Kidney capillary endothelial cell (primary cell): ENCODE measurements around the gene PHACTR2.
"Not testable (repeated sequence)": the region's sequence is repeated elsewhere in the genome, so short reads cannot be mapped to it uniquely, and the experiment has no call there.

Source experiments
- DNase-seq: peaks from one replicate; pipeline ENCODE4 v3.0.0-alpha.2; 2018; ENCODE audit warnings: low spot score

Gene PHACTR2

DNA sequence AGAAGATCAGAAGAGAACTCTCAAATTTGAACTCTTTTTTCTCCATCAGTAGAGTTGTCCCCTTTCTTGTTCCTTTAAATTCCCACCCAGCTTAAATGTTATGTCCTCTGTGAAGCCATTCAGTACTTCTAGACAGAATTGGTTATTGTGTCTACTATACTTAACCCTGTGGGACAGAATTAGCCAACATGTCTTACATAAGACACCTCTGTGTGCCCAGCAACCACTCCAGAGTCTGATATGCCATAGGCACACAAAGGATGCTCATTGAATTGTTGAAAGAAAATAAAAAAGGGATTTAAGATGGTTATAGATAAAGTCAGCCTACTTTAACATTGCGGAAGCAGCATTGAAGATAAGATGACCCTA is 88.4 kb downstream of the PHACTR2 start:
- DNase-seq = no peak

DNA sequence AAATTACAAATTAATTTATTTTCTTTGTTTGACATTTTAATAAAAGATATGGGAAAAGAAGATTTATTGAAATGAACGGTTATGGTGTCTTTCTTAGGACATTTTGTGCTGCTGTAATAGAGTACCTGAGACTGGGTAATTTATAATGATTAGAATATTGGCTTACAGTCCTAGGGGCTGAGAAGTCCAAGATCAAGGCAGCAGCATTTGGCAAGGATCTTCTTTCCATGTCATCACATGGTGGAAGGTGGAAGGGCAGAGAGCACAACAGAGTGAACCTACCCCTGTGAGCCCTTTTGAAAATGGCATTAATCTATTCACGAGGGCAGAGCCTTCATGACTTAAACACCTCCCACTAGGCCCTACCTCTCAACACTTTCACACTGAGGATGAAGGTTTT is 89.7 kb downstream of the PHACTR2 start:
- no peak for DNase-seq

DNA sequence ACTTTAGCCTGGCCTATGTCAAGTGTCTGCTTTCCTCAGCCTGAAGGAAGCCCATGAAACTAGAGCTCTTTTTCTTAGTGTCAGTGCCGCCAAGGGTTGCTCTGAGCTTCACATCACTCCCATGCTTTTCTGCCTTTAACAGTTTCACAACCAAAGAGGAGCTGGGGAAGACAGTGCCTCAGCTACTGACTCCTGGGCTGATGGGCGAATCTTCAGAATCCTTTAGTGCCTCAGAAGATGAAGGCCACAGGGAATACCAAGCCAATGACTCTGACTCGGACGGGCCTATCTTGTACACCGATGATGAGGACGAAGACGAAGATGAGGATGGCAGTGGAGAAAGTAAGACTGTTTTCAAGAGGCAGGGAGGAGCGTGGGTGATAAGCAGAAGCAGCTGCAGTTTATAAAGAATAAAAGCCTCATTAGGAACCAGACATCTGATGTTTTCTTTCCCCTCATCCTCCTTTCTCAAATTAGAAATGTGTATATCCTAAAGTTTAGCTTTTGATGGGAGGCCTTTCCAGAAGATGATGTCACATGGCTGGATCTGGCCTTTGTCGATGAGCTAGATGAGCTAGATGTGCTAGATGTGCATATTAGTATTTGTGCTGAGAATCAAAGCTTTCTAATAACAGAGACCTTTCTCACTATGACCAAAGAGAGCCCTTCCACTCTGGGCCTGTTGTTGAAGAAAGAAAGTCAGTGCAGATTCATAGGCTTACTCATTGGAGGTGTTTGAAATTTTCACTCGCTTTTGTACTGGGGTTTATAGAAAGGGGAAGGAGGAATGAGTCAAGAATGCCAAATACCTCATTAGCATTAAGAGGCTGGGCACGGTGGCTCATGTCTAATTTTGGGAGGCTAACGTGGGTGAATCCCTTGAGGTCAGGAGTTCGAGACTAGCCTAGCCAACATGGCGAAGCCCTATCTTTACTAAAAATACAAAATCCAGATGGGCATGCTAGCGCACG is 94.6 kb downstream of the PHACTR2 start:
- no peak for DNase-seq

DNA sequence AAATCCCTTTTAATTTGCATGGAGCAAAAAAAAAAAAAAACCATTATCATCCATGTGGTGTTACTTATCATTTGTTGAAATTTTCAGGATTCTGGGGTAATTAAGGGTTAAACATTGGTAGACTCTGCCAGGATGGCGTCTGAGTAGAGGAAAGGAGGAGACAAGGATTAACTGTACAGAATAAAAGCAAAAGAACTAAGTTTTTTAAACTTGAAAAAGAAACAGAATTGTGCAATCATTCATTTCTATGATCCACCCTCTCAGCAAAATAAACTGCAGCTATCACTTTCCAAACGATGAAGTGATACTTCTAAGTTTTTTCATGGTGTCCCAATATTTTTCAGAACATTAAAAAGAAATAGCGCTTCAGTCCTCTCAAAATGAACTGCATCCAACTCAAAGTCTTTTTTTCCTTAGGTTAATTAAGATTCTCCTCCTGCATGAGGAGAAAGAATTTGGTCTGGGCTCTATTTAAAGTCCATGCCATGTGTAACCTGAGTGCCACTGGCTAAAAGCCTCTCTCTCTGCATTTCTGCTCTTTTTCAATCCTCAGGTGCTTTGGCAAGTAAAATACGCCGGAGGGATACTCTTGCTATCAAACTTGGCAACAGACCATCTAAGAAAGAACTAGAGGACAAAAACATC is 95.9 kb downstream of the PHACTR2 start:
- DNase-seq = no peak

DNA sequence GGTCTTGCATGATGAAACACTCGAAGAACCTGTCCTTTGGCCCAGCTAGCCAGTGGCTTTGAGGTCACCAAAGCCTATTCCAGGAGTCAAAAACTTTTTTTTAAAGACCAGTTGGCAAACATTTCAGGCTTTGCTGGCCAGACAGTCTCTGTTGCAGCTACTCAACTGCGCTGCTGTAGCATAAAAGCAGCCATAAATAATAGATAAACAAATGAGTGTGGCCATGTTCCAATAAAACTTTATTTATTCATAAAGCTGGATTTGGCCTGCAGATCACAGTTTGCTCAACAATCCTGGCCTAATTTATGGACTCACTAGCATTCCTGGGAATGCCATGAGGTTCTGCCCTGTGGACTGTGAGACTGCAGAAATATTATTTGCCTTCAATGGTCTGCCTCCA is 96.6 kb downstream of the PHACTR2 start:
- no peak for DNase-seq

DNA sequence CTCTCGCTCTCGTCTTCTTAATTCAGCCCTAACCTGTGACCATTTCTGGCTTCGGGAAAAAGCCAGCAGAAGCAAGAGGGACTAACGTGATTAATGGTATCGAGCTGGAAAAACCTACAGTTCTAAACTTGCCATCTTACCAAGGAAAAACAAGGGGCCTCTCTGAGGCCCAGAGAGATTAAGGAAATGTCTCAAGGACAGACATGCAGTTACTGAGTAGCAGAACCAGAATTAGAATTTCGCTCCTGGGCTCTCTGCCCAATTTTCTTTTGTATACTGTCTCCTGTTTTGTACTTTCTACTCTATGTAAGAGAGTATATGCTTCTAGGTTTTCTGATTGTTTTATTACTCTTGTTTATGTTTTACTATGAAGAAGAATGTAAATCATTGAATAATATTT is 97.6 kb downstream of the PHACTR2 start:
- no peak for DNase-seq

DNA sequence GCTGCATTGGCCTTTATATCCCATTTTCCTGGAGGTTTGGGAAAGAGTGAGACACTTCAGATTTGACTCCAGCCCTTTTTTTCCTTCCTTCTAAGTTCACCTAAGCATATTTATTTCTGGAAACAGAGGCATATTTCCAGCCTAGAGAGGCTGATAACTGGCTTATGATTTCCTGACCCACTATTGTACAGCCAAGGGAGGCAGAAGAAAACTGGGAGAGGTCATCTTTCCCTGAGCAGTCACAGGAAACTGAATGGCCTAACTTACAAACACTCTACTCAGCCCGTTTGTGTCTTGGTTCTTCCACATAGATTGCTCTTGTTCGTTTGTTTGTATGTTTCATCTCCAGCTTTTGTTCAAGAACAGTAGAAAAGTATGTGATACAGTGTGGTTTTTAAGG is 101.2 kb downstream of the PHACTR2 start:
- no peak for DNase-seq

DNA sequence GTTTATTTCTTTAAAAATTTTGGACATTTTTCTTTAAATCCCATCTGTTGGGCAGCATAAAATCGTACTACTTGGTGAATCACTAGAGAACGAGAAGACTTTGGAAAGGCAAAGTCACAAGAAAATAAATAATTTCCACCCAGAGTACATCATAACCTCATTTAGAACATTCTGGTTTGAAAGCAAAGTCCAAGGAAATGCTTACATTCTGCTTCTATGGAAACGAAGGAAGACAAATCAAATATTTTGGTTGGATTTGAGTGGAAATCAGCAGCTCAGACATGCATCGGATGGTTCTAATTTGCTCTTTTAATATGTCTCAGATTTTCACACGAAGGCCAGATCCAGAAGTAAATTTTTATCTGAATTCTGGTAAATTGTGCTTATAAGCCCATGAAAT is 104.7 kb downstream of the PHACTR2 start:
- DNase-seq = no peak

DNA sequence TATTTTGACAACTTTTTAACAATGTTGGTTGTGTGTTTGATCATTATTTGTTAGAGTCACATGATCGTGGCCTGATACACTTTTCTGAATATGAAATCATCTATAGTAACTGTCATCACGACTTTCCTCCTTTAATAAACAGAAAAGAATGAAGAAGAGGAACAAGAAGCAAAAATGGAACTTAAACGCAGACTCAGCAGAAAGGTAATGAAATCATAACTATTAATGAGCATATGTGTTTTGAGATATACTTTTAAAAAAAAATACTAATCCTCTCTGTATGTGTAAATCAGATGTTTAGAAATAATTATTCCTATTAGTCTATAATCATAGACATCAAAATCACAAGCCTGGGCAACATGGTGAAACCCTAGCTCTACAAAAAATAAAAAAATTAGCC is 105.3 kb downstream of the PHACTR2 start:
- DNase-seq = no peak

DNA sequence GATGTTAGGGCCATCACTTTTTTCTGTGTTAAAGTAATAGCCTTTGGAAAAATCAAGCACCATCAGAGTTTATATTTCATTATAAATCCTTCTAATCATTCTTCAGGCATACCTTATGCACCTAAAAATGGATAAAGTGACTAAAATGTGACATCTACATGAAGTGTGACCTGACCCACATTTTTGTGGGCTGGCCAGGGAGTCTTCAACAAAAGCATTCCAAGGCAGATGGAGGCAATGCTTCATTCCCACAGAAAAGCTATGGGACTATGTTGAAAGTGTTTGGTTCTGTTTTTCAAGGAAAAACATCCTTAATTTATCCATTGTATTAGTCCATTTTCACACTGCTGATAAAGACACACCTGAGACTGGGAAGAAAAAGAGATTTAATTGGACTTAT is 106.6 kb downstream of the PHACTR2 start:
- no peak for DNase-seq

DNA sequence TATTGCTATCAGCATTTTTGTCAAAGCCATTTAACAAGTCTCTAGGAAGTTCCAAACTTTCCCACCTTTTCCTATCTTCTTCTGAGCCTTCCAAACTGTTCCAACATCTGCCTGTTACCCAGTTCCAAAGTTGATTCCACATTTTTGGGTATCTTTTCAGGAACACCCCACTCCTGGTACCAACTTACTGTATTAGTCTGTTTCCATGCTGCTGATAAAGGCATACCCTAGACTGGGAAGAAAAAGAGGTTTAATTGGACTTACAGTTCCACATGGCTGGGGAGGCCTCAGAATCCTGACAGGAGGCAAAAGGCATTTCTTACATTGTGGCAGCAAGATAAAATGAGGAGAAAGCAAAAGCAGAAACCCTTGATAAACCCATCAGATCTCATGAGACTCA is 108.6 kb downstream of the PHACTR2 start:
- DNase-seq = not testable (repeated sequence)

DNA sequence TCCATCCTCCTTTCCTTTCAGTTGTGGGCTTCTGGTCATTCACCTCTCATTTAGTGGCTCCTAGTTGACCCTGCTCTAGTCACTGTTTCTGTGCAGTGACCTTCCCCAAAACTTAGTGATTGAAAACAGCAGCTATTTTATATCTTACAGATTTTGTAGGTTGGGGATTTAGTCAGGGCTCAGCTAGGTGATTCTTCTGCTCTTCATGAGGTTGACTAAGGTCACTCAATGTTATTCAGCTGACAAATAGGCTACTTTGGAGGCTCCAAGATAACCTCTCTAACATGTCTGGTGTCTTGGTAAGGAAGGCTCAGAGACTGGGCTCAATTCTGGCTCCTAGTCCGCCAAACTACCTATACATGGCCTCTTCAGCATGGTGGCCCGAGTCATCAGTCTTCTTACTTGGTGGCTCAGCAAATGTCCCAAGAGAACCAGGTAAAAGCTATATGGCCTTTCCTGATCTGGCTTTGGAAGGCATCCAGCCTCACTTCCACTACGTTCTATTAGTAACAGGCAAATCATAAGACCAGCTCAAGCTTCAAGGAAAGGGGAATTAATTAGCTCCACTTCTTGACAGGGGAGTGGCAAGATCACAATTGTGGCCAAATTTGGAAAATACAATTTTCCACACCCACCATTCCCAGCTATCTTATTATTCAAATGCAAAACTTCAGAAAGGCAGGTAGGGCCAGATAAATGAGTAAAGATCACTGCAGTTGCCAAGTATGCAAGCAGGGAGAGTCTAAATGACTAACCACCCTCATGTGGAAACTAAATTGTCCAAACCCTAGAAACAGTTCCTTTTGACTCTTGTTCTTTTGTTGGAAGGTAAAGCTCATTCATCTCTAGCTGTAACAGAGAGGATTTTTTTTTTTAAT is 114.9 kb downstream of the PHACTR2 start:
- no peak for DNase-seq

DNA sequence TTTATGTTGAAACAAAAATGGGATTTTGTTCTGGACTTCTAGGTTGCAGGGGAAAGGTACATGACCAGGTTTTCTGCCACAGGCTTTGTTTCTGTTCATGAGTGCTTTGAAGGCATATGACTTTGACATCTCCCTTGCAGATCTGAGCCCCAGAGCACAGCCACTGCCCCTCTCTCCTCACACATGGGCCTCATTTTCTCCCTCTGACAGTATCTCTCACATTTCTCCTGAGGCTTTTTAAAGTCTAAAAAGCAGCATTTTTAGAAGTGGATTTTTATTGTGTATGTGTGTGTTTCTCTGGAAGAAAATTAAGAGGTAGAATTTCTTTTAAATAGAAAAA is 115.5 kb downstream of the PHACTR2 start:
- no peak for DNase-seq

DNA sequence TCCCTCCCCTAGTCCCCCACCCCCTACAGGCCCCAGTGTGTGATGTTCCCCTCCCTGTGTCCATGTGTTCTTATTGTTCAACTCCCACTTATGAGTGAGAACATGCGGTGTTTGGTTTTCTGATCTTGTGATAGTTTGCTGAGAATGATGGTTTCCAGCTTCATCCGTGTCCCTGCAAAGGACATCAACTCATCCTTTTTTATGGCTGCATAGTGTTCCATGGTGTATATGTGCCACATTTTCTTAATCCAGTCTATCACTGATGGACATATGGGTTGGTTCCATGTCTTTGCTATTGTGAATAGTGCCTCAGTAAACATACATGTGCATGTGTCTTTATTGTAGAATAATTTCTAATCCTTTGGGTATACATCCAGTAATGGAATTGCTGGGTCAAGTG is 118.8 kb downstream of the PHACTR2 start:
- not testable (repeated sequence) for DNase-seq

DNA sequence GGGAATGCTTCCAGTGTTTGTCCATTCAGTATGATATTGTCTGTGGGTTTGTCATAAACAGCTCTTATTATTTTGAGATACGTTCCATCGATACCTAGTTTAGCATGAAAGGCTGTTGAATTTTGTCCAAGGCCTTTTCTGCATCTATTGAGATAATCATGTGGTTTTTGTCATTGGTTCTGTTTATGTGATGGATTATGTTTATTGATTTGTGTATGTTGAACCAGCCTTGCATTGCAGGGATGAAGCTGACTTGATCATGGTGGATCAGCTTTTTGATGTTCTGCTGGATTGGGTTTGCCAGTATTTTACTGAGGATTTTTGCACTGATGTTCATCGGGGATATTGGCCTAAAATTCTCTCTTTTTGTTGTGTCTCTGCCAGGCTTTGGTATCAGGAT is 120.7 kb downstream of the PHACTR2 start:
- not testable (repeated sequence) for DNase-seq

DNA sequence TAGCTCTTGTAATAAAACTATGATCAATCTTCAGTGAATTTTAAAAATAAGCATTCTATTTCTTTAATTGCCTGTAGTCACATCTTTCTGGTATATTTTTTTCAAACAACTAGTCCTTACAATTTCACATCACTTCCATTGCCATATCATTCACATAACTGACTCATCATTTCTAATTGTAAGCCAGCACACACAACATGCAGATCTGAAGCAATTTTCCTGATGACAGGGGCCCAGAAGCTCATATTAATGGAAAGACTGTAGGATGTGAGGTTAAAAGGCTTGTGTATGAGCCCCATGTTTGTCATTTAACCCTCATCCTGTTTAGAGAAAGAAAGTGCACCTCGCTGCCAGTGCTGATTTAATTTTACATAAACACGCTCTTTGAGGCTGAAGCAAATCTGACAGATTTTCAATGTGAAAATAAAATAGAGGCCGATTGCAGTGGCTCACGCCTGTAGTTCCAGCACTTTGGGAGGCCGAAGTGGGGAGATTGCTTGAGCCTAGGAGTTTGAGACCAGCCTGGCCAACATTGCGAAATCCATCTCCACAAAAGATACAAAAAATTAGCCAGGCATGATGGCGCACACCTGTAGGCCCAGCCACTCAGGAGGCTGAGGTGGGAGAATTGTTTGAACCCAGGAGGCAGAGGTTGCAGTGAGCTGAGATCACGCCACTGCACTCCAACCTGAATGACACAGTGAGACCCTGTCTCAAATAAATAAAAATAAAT is 125.2 kb downstream of the PHACTR2 start:
- no peak for DNase-seq

DNA sequence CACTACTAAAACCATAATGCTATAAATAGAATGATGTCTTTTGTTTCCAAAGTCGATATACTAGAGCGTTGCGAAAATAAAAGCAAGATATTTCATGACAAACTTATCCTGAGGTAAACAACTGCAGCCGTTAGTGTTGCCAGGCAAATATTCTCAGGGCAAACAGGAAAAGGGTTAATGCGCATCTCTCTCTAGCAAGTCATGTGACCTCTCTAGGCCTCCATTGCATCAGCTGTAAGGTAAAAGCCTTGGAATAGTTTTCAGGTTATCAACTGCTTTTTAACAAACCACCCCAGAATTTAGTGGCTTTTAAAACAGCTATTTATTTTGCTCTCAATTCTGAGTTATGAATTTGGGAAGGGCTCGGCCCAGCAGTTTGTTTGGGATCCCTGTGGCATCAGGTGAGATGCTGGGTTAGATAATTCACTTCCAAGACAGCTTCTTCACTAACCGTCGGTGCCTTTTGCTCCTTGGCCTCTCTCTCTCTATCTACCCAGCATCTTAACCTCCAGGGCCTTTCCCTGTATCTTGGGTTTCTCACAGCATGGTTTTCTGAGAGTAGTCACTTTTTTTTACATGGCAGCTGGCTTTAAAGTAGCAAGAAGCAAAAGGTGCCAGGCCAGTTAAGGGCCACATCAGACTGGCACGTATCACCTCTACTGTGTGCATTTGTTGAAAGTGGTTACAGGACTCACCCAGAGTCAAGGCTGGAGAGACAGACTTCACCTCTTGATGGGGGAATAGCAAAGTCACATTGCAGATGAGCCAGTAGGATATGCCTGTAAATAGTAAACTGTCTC is 126.2 kb downstream of the PHACTR2 start:
- no peak for DNase-seq

DNA sequence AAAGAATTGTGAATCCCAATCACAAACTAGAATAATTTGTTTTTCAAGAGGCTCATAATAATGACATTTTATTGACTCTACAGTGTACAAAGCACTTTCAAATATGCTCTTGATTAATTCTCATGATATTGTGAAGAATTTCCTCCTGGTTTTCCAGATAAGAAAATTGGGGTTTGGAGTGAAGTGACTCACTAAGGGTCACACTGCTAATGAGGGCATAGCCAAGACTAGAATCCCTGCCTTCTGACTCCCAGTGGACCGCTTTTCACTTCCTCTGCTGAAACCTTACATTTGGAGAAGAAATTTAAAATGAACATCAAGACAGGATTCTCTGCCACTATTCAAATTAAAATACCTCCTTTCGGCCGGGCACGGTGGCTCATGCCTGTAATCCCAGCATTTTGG is 127.1 kb downstream of the PHACTR2 start:
- no peak for DNase-seq

DNA sequence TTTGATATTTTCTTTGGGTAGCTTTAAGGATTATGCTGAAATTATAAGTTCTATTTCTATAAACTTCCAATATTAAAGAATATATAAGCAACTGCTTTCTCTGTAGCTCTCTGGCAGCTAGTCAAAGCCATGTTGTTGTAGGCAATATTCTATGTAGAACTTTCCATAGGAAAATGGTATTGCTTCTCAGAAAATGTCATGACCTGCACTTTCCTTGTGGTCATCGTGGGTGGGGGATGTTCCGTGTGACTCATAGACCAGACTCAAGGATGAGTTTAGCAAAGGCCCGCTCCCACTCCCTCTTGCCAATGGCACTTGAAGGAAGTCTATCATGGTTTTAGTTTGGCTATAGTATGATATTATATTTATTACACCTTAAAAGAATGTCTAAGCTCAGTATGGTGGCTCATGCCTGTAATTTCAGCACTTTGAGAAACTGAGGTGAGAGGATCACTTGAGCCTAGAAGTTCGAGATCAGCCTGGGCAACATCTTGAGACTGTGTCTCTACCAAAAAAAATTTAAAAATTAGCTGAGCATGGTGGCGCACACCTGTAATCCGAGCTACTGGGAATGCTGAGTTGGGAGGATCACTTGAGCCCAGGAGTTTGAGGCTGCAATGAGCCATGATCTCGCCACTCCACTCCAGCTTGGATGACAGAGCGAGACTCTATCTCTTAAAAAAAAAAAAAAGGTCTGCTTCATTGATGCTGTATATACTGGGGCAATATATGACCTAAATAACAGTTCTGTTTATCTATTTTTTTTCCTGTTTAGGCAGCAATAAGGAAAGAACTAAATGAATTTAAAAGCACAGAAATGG is 128.7 kb downstream of the PHACTR2 start:
- DNase-seq = no peak

DNA sequence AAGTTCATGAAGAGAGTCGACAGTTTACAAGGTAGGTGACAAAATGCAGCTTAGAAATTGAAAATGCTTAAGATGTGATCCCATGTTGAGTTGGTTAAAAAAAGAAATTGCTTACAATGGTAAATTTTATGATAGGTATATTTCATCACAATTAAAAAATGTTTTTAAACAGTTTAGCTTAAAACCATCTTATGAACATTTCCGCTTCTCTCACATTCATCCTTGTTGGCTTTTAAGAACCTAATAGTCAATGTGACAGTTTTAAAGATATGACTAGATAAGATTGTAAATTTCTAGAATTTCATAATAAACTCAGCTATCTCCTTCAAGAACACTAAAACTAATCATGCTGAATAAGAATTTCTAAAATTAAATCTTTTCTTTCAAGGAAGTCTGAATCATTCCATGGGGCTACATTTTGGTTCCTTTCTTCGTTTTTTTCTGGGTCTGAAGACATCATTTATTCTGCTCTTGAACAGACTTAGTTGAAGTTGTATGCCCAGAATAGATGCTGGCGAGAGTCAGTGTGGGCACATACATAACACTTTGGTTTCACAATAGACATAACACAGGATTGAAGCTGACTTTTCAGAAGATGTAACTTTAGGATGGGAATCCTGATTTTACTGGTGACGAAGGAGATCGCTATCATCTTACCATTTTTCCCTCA is 129.5 kb downstream of the PHACTR2 start:
- DNase-seq = no peak
